Mesodermal cell (in vitro differentiated cells): ENCODE data around the gene NFIX.

ENCODE experiments used
- H3K27ac ChIP-seq: 2 replicates; pipeline ENCODE4 v1.7.0; 2013; ENCODE audit warnings: mild to moderate bottlenecking, low read depth, low read length, moderate library complexity; ENCODE audit not compliant: severe bottlenecking
- H3K36me3 ChIP-seq: 2 replicates; pipeline ENCODE4 v1.7.1; 2013; ENCODE audit warnings: mild to moderate bottlenecking, low read length, moderate library complexity; ENCODE audit not compliant: control insufficient read depth, insufficient read depth
- H3K4me1 ChIP-seq: one replicate; pipeline ENCODE4 v1.7.1; 2013; ENCODE audit warnings: mild to moderate bottlenecking, low read length; ENCODE audit not compliant: insufficient read depth, control insufficient read depth, poor library complexity, severe bottlenecking
- H3K4me3 ChIP-seq: 2 replicates; pipeline ENCODE4 v1.7.0; 2013; ENCODE audit warnings: low read length, control low read depth, mild to moderate bottlenecking; ENCODE audit not compliant: insufficient read depth, poor library complexity, severe bottlenecking; ENCODE audit errors: extremely low read depth
- H3K9me3 ChIP-seq: 2 replicates; pipeline ENCODE4 v1.7.1; 2013; ENCODE audit warnings: mild to moderate bottlenecking, low read length, moderate library complexity; ENCODE audit not compliant: control insufficient read depth
- WGBS, 2 experiments: methylation state at CpG; one replicate each; pipeline ENCODE4 v1.1.5; 2013; ENCODE audit warnings: missing lambda C conversion rate in 2 of 2; ENCODE audit not compliant: insufficient coverage in 2 of 2; 5-methylcytosine and 5-hydroxymethylcytosine counted together

NFIX gene

GRCh38 chr19:13093407-13094105, 98.3 kb downstream of the NFIX start:
- Histone ChIP-seq H3K4me3 (no peak overlapping the region), H3K4me1 (peaks cover 17% of the 10 kb centered on the region), H3K9me3 (no peaks in the 10 kb centered on the region), H3K27ac (no peak overlapping the region), H3K36me3 (no peaks in the 10 kb centered on the region)
- WGBS, 2 experiments = 40 to 44% methylated on average over 11 of the region's 12 CpGs

- WGBS, 2 experiments = 34 to 36% methylated on average over 5 of the region's 5 CpGs
- H3K9me3 ChIP-seq = no peaks in the 10 kb centered on the region
- H3K4me3 ChIP-seq = no peak overlapping the region
- no peak overlapping the region for H3K27ac ChIP-seq
- no peaks in the 10 kb centered on the region for H3K36me3 ChIP-seq
- H3K4me1 ChIP-seq = peaks cover 17% of the 10 kb centered on the region
Observed at GRCh38 chr19:13094106-13094504, 98.8 kb downstream of the NFIX start.

- Histone ChIP-seq H3K36me3 (no peaks in the 10 kb centered on the region), H3K27ac (no peak overlapping the region), H3K9me3 (no peaks in the 10 kb centered on the region), H3K4me3 (peak overlapping the region; percentile 24), H3K4me1 (peaks cover 17% of the 10 kb centered on the region)
- 6% methylated on average over 6 to 12 of the region's 16 CpGs for WGBS, 2 experiments
Observed at GRCh38 chr19:13094771-13095392, 99.6 kb downstream of the NFIX start.

GRCh38 chr19:13095393-13095784, 100.1 kb downstream of the NFIX start:
- H3K4me1 ChIP-seq = peaks cover 17% of the 10 kb centered on the region
- peak overlapping the region; percentile 24 for H3K4me3 ChIP-seq
- H3K9me3 ChIP-seq = no peaks in the 10 kb centered on the region
- WGBS, 2 experiments = 1 to 3% methylated on average over 18 to 25 of the region's 25 CpGs
- H3K36me3 ChIP-seq = no peaks in the 10 kb centered on the region
- H3K27ac ChIP-seq = no peak overlapping the region

- peaks cover 20% of the 10 kb centered on the region for H3K4me1 ChIP-seq
- H3K27ac ChIP-seq = no peak overlapping the region
- H3K9me3 ChIP-seq = no peaks in the 10 kb centered on the region
- H3K36me3 ChIP-seq = no peaks in the 10 kb centered on the region
- WGBS, 2 experiments = 1 to 2% methylated on average over 27 to 34 of the region's 44 CpGs
- H3K4me3 ChIP-seq = peak overlapping the region; percentile 24
Observed at GRCh38 chr19:13095934-13096927, 101.0 kb downstream of the NFIX start.

- Histone ChIP-seq H3K36me3 (no peaks in the 10 kb centered on the region), H3K9me3 (no peaks in the 10 kb centered on the region), H3K4me3 (peak overlapping the region; percentile 14), H3K27ac (no peak overlapping the region), H3K4me1 (peaks cover 18% of the 10 kb centered on the region)
- WGBS, 2 experiments = 4 to 5% methylated on average over 8 of the region's 20 CpGs
Observed at GRCh38 chr19:13097033-13097462, 101.8 kb downstream of the NFIX start.

- Histone ChIP-seq H3K9me3 (no peaks in the 10 kb centered on the region), H3K36me3 (no peaks in the 10 kb centered on the region), H3K27ac (no peak overlapping the region), H3K4me3 (peak overlapping the region; percentile 16), H3K4me1 (peaks cover 22% of the 10 kb centered on the region)
- 2 to 3% methylated on average over 14 to 34 of the region's 69 CpGs for WGBS, 2 experiments
Observed at GRCh38 chr19:13097463-13098258, 102.4 kb downstream of the NFIX start.

GRCh38 chr19:13098277-13099072, 103.2 kb downstream of the NFIX start:
- WGBS, 2 experiments = 9 to 10% methylated on average over 28 to 35 of the region's 58 CpGs
- Histone ChIP-seq H3K9me3 (no peaks in the 10 kb centered on the region), H3K27ac (no peak overlapping the region), H3K4me3 (no peak overlapping the region), H3K36me3 (no peaks in the 10 kb centered on the region), H3K4me1 (peaks cover 30% of the 10 kb centered on the region)

GRCh38 chr19:13099073-13099999, 104.1 kb downstream of the NFIX start:
- Histone ChIP-seq H3K36me3 (peaks cover 4% of the 10 kb centered on the region), H3K9me3 (no peaks in the 10 kb centered on the region), H3K4me1 (peaks cover 27% of the 10 kb centered on the region), H3K4me3 (no peak overlapping the region), H3K27ac (no peak overlapping the region)
- 21 to 25% methylated on average over 68 to 70 of the region's 77 CpGs for WGBS, 2 experiments
